Panc1 (cell line): ENCODE measurements around the gene PDE11A. TPM values are rescaled to one million over a fixed set of nuclear protein-coding genes. Genes with fewer than 3 reads are reported as not detected.

Experiments
- ATAC-seq: fragments of 200-7000 bp; cut with Tn5 transposase; 2 replicates; pipeline ENCODE4 v1.9.1; 2020; ENCODE audit warnings: mild to moderate bottlenecking, moderate library complexity
- BruUV-seq: library from RNA; stranded (reverse); fragments of 400-500 nt; replicated peaks from 2 replicates; lab custom pipeline; 2021; lab: Mats Ljungman, UMichigan
- CTCF ChIA-PET: fragments of 300-600 bp; sonication (Branson Sonifier 250); formaldehyde crosslinking; loops from one replicate; lab custom pipeline; 2022; ENCODE audit warnings: antibody characterized with exemption; lab: Charles Lee
- POLR2A ChIA-PET: fragments of 300-600 bp; sonication (Branson Sonifier 250); formaldehyde crosslinking; loops from one replicate; lab custom pipeline; 2022; ENCODE audit warnings: antibody characterized with exemption; lab: Charles Lee
- DNase-seq: peaks from one replicate; pipeline ENCODE4 v3.0.0-alpha.2; 2010; ENCODE audit warnings: low read depth, low spot score
- H3K27ac ChIP-seq: 2 replicates; pipeline ENCODE4 v1.5.1; 2011; ENCODE audit warnings: mild to moderate bottlenecking, low read length, inconsistent platforms
- H3K27me3 ChIP-seq: fragments of 200-500 bp; sonication (Bioruptor generic); 2 replicates; pipeline ENCODE4 v1.6.0; 2014; ENCODE audit warnings: low read length, inconsistent platforms; ENCODE audit not compliant: control insufficient read depth, insufficient read depth
- H3K36me3 ChIP-seq: fragments of 200-500 bp; sonication (Bioruptor generic); 2 replicates; pipeline ENCODE4 v1.5.1; 2014; ENCODE audit warnings: inconsistent platforms, mild to moderate bottlenecking, low read length, moderate library complexity; ENCODE audit not compliant: control insufficient read depth, insufficient read depth
- H3K4me1 ChIP-seq: 2 replicates; pipeline ENCODE4 v1.5.1; 2011; ENCODE audit warnings: inconsistent platforms, mild to moderate bottlenecking, low read length, moderate library complexity; ENCODE audit not compliant: control insufficient read depth, insufficient read depth
- H3K4me3 ChIP-seq, 2 experiments: 2 replicates each; pipeline ENCODE4 v1.5.1; 2011 to 2012; ENCODE audit warnings: low read depth in 2 of 2, low read length in 2 of 2, mild to moderate bottlenecking in 2 of 2, inconsistent platforms in 1 of 2, moderate library complexity in 1 of 2
- H3K9me3 ChIP-seq: fragments of 200-500 bp; sonication (Bioruptor generic); 2 replicates; pipeline ENCODE4 v1.5.1; 2014; ENCODE audit warnings: low read depth, mild to moderate bottlenecking, inconsistent platforms, low read length, moderate library complexity; ENCODE audit not compliant: control insufficient read depth, insufficient read depth
- POLR2AphosphoS5 ChIP-seq: IDR thresholded peaks from 2 replicates; pipeline ENCODE4 v1.6.1; 2012; ENCODE audit warnings: mild to moderate bottlenecking, low read depth, low read length, moderate library complexity
- SIN3A ChIP-seq: IDR thresholded peaks from 2 replicates; pipeline ENCODE4 v1.6.1; 2012; ENCODE audit warnings: low read depth, mild to moderate bottlenecking, low read length, moderate library complexity, borderline replicate concordance; ENCODE audit not compliant: insufficient read depth
- TCF7L2 ChIP-seq: IDR thresholded peaks from 2 replicates; pipeline ENCODE4 v1.6.1; 2011; ENCODE audit warnings: mild to moderate bottlenecking, low read depth, low read length, inconsistent platforms
- in situ Hi-C: cut with HindIII; loops from 2 replicates; pipeline ENCODE4 v1.10.0; 2016; ENCODE audit warnings: low sequenced_read_pairs, low pct_unique_long_range_greater_than_20kb
- intact Hi-C: fragments of 100-400 bp; cut with micrococcal nuclease; formaldehyde crosslinking; loops from one replicate; pipeline ENCODE4 v1.10.0; 2022; ENCODE audit not compliant: unreplicated experiment
- total RNA-seq: library from RNA; stranded (reverse); gene quantifications from one replicate; pipeline ENCODE4 v1.2.1, GENCODE V29; 2021; ENCODE audit not compliant: unreplicated experiment
- TF ChIP-seq, protein P1 (sequence below), 2 experiments: IDR thresholded peaks; 2 replicates each; pipeline ENCODE4 v1.6.1; 2011 to 2012; ENCODE audit warnings: low read depth in 2 of 2, control low read depth in 1 of 2, low read length in 1 of 2, mild to moderate bottlenecking in 1 of 2, moderate library complexity in 1 of 2; ENCODE audit not compliant: insufficient read depth in 1 of 2
- TF ChIP-seq, protein P2 (sequence below): fragments of 450-650 bp; IDR thresholded peaks from 2 replicates; pipeline ENCODE4 v1.5.1; 2017; ENCODE audit warnings: mild to moderate bottlenecking

PDE11A gene
- total RNA-seq, 1 experiment from 2014 or later, result not detected

DNA sequence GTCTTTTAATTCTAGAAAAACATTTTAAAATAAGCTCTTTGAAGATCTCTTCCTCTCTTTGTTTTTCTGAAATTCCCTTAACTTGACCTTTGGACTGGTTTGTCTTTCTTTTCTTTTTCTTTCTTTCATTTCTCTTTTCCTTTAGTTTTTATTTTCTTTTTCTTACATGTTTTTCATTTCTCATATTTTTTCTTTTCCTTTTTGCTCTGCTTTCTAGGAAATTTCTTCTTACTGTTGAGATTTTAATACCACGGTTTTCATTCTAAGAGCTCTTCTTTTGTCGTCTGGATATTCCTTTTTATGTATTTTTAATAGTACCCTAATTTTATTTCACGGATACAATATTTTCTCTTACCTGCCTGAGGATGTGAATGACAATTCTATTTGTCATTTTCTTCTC is 342.2 kb downstream of the PDE11A start:
- in situ Hi-C loops (no loop called here), intact Hi-C loops (no loop called here)
- ChIA-PET POLR2A (no interaction called here), CTCF (no interaction called here)
- TF ChIP-seq POLR2AphosphoS5 (no peak), SIN3A (no peak), TCF7L2 (no peak)
- TF ChIP-seq, protein P1, sequence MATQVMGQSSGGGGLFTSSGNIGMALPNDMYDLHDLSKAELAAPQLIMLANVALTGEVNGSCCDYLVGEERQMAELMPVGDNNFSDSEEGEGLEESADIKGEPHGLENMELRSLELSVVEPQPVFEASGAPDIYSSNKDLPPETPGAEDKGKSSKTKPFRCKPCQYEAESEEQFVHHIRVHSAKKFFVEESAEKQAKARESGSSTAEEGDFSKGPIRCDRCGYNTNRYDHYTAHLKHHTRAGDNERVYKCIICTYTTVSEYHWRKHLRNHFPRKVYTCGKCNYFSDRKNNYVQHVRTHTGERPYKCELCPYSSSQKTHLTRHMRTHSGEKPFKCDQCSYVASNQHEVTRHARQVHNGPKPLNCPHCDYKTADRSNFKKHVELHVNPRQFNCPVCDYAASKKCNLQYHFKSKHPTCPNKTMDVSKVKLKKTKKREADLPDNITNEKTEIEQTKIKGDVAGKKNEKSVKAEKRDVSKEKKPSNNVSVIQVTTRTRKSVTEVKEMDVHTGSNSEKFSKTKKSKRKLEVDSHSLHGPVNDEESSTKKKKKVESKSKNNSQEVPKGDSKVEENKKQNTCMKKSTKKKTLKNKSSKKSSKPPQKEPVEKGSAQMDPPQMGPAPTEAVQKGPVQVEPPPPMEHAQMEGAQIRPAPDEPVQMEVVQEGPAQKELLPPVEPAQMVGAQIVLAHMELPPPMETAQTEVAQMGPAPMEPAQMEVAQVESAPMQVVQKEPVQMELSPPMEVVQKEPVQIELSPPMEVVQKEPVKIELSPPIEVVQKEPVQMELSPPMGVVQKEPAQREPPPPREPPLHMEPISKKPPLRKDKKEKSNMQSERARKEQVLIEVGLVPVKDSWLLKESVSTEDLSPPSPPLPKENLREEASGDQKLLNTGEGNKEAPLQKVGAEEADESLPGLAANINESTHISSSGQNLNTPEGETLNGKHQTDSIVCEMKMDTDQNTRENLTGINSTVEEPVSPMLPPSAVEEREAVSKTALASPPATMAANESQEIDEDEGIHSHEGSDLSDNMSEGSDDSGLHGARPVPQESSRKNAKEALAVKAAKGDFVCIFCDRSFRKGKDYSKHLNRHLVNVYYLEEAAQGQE (IDR thresholded peaks at IDR 0.05; ENCODE audit: insufficient read depth in 1 of 2, low read depth in 2 of 2, low read length in 1 of 2), result no peak
- TF ChIP-seq, protein P2, sequence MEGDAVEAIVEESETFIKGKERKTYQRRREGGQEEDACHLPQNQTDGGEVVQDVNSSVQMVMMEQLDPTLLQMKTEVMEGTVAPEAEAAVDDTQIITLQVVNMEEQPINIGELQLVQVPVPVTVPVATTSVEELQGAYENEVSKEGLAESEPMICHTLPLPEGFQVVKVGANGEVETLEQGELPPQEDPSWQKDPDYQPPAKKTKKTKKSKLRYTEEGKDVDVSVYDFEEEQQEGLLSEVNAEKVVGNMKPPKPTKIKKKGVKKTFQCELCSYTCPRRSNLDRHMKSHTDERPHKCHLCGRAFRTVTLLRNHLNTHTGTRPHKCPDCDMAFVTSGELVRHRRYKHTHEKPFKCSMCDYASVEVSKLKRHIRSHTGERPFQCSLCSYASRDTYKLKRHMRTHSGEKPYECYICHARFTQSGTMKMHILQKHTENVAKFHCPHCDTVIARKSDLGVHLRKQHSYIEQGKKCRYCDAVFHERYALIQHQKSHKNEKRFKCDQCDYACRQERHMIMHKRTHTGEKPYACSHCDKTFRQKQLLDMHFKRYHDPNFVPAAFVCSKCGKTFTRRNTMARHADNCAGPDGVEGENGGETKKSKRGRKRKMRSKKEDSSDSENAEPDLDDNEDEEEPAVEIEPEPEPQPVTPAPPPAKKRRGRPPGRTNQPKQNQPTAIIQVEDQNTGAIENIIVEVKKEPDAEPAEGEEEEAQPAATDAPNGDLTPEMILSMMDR, result no peak
- ATAC-seq, result no peak
- H3K4me3 ChIP-seq, result no peak overlapping the region
- no peaks in the 10 kb centered on the region for H3K4me1 ChIP-seq
- peaks cover 4% of the 10 kb centered on the region; the same call in 1 of the 2 replicates for H3K27me3 ChIP-seq
- no peaks in the 10 kb centered on the region for H3K9me3 ChIP-seq
- H3K27ac ChIP-seq, result no peak overlapping the region
- DNase-seq, result no peak
- BruUV-seq, result no TSS peak
- H3K36me3 ChIP-seq, result no peaks in the 10 kb centered on the region; the same call in 1 of the 2 replicates

DNA sequence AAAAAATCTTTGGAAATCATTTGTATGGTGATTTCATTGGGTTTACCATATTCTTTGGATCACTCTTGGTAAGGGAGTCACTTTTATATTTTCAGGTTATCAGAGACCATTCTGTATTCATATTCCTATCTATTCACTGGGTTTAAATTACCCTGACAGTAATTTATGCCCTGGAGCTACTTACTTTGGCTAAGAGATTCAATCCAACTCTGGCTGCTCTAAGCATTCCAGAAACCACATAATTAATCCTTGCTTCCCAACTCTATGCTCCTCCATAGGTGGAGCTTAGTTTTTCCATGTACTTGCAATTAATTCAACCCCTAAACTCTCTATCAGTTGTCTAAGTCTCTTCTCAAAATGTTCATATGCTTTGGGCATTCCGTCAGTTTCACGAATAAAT is 343.7 kb downstream of the PDE11A start:
- intact Hi-C loops (loop anchor here (10.0 kb wide), 1 partner anchor 564 kb away; no protein-coding TSS in a partner anchor), in situ Hi-C loops (no loop called here)
- Histone ChIP-seq H3K4me3 (no peak overlapping the region), H3K27ac (no peak overlapping the region), H3K4me1 (no peaks in the 10 kb centered on the region), H3K27me3 (peaks cover 4% of the 10 kb centered on the region; the same call in 1 of the 2 replicates), H3K9me3 (no peaks in the 10 kb centered on the region), H3K36me3 (no peaks in the 10 kb centered on the region)
- DNase-seq (no peak), ATAC-seq (no peak)
- ChIA-PET POLR2A (no interaction called here), CTCF (no interaction called here)
- BruUV-seq, result no TSS peak
- TF ChIP-seq SIN3A (no peak), TCF7L2 (no peak), POLR2AphosphoS5 (no peak)
- TF ChIP-seq, protein P1 (IDR thresholded peaks at IDR 0.05; ENCODE audit: insufficient read depth in 1 of 2, low read depth in 2 of 2, low read length in 1 of 2), result no peak
- TF ChIP-seq, protein P2, result no peak
